HTR-8/SVneo (cell line): ENCODE data around the gene THAP4.
"Not testable (repeated sequence)": the region's sequence is repeated elsewhere in the genome, so short reads cannot be mapped to it uniquely, and the experiment has no call there.

Source experiments
- DNase-seq: peaks from one replicate; pipeline ENCODE4 v3.0.0; 2011; ENCODE audit warnings: low spot score, mixed read lengths; ENCODE audit not compliant: insufficient read length
- FAIRE-seq: peaks from 2 replicates; lab custom pipeline; 2011; peaks lifted over from hg19 to GRCh38; lab: Jason Lieb, UNC

THAP4 gene

DNA sequence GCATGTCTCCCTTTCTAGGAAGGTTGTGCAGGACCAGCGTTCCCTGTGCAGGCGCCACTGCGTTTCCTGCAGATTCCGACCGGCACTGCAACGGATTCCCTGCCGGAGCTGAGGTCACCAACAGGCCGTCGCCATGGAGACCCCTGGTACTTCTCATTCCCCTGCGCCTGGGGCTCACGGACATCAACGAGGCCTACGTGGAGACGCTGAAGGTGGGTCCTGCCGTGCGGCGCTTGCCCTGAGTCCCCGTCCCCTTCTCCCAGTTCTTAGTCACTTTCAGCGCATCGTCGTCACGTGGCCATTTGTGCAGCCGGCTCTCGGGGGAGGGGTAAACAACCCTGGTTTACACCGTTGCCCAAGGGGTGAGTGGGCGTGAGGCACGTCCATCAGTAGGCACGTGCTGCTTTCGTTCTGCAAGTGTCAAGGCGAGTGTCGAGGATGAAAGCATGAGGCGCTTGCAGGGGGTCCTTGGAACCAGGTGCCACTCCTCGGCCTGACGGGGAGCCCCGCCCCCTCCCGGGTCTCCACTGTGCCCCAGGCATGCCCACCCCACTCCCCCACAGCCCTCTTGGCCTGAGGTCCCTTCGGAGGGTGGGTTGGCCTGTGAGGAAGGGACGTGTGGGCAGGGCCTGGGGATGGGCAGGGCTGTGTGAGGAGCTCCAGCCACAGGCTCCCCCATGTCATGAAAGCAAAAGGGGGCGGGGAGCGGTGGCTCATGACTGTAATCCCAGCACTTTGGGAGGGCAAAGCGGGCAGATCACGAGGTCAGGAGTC lies 29.9 kb upstream of the THAP4 start:
- FAIRE-seq, result no peak

DNA sequence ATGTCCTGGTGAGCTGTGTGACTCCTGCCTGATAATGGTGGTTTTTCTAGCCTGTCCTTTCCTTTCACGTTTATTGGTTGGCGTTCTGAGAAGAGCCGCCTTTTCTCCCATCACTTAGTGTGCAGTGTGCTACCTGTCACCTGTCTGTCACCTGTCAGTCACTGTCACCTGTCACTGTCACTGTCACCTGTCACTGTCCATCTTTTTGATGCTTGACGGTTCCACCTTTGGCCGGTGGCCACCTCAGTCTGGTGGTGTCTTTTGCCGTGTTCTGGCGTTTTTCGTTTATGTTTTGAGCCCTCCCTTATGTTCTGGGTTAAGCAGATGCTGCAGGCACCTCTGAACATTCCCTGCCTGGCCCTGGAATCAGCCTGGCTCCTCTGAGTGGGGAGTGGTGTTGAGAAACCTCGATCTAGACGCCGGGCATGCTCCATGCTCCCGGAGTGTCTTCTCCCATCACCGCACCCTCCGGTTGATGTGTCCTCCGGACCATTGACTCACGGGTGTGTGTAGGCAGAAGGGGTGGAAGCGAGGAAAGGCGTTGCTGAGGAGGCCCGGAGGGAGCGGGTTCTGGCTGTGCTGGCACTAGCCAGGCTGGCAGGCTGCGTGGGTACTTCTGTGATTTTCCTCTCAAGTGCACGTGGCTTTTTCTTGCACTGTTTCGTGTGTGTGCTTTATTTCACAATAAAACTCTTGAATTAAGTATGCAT lies 28.9 kb upstream of the THAP4 start:
- FAIRE-seq, result no peak
- no peak for DNase-seq

More for the DNA sequence above, 29.9 kb upstream of the THAP4 start:
- DNase-seq, result no peak

DNA sequence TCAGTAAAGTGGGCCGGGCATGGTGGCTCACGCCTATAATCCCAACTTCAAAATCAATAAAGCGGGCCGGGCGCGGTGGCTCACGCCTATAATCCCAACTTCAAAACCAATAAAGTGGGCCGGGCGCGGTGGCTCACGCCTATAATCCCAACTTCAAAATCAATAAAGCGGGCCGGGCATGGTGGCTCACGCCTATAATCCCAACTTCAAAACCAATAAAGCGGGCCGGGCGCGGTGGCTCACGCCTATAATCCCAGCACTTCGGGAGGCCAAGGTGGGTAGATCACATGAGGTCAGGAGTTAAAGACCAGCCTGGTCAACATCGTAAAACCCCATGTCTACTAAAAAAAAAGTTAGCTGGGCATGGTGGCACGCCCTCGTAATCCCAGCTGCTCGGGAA lies 25.8 kb upstream of the THAP4 start:
- FAIRE-seq, DNase-seq: not testable (repeated sequence)

DNA sequence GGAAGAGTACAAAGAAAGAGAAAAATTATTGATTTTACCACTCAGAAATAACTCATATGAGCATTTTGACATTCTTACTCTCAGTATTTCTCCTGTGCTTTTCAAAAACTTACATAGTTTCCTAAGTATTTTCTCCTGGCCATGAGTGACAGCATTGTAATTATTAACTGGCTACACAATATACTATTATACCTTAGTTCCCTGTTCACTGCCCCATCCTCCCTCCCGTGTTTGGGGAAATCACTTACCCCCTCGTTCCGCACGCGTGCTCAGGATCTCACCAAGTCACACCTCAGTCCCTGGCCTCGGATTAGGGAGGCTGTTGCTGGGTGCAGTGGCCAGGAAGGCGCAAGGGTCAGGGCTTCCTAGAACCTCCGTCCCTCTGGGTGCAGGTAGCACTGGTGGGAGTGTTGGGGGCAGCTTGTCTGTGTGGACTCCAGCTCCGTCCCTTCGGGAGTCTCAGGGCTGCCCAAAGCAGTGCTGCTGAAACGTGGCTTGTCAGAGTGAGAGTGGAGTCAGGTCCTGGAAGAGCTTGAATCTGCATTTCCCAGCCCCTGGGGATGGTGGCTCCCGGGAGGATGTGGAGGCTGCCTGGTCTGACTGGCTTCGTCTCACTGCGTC lies 23.7 kb upstream of the THAP4 start:
- DNase-seq (no peak), FAIRE-seq (no peak)

DNA sequence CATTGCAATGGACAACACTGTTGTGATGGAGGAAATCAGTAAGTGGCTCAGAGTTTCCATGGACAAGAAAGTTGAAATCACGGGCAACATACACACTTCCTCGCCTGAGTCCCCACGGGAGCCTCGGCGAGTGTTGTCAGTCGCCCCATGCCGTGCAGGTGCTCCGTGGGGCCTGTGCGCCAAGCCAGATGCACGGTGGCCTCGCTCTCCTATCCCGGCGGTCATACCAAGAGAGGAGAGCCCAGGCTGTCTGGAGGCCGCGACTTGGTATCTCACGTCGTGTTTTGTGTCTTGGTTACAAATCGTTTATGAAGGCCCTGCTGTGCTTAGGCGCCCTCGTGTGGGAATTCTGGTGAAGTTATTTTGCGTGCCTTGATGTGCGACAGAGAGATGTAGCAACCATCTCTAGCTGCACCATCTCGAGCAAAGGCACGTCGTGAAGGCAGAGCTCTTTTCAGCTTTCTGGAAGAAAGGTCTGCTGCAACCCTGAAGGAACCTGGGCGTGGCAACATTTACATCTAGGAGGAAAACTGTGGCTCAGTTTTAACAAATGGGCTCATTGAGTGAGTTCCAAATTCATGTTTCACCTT lies 22.3 kb upstream of the THAP4 start:
- FAIRE-seq (peak; percentile 69), DNase-seq (peak; percentile 59)

DNA sequence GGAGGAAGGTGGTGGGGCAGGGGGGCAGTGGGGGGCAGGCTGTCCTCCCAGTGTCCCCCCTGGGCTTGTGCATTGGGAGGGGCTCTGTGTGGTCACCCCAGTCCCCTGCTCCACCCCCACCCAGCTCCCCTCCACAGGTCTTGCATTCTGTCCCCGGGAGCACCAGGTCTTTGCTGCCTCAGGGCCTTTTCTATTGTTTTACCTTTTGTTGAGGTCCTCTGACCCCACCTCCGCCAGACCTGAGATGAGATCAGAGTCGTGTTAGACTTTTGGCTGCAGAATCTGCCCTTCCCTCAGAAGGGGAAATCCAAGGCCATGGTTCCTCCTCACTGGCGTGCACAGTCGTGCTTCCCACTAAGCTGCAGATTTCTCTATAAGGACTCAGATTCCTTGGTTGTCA lies 21.3 kb upstream of the THAP4 start:
- DNase-seq, result no peak
- no peak for FAIRE-seq

DNA sequence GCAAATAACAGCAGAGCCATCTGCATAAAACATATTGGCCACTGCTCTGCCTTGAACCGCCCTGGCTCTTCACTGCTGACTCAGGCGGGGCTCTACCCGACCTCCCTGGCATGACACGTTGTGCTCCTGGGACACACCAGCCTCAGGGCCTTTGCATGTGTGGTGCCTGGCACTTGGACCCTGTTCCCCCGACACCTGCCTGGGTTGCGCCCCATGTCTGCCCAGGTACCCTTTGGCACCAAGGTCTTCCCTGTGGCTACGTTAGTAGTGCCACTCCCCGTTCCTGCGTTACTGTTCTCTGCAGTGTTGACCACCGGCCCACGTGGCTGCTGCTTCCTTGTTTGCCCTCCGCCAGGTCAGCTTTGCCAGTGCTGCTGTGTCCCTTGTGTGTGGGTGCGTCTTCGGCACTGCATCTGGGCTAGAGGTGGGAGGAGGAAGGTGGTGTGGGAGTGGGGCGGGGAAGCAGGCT lies 20.9 kb upstream of the THAP4 start:
- DNase-seq (no peak), FAIRE-seq (peak; percentile 80)

DNA sequence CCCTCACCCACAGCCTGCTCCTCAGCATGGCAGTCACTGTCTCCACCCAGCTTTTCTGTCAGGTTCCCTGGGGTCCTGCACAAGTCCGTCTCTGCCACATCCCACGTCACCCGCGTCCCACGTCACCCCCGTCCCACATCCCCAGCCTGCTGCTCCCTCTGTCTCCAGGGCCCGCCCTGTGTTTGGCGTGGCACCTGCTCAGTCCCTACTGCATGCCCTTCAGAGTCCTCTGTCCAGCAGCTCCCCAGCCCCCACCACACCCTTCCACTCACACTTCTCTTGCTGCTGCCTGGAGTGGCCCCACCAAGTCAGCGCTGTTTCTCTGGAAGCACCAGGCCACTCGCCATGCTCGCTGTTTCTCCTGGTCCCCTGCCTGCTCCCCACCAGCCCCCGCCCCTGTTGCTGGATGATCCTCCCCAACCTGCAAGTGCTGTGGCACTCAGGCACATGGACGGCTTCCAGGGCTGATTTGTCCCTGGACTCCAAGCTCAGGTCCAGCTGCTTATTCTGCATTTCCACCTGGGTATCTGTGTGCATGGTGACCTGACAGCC lies 19.3 kb upstream of the THAP4 start:
- no peak for FAIRE-seq
- no peak for DNase-seq

DNA sequence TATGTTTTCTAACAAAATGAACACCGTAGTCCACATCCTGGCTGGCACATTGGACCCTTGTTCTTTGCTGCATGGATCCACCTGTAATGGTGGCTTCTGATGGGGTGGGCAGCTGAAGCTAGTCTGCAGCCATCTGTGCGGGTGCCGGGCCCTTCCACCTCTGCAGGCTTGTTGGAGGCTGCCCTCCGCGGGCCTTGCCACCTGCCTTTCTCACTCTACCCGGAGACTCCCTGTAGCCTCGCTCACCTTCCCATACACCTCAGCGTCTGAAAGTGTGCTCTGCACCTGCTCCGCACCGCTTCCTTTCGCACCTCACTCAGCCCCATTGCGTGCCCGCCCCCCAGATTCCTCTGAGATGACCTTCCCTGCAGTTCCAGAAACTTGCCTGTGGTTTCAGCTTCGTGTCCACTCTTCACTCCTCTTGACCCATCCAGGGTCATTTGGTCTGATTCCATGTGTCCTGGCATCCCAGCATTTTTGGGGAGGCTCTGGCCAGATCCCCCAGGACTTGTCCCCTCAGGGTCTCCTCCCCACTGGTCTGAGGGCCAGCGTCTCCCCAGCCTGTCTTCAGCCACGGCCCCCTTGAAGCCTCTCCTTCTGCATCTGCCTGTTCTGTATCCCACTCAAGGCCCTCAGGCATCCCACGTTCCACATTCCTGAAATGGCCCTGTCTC lies 18.7 kb upstream of the THAP4 start:
- FAIRE-seq (no peak), DNase-seq (no peak)

DNA sequence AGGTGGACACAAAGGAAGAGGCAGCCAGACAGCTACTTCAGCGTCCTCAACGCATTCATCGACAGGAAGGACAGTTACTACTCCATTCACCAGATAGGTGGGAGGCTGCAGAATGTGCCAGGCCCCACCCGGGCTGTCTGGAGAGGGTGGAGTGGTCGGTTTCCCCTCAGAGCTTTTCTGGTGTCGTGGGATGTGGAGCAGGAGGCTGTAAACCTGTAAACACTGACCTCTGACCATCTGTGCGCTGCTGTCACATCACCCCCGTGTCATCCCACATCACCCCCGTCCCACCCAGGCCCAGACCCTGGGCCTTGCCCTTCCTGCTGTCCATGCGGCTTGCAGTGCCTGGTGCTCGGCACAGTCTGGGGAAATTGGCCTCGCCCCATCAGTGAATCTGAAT lies 17.6 kb upstream of the THAP4 start:
- FAIRE-seq (no peak), DNase-seq (no peak)

DNA sequence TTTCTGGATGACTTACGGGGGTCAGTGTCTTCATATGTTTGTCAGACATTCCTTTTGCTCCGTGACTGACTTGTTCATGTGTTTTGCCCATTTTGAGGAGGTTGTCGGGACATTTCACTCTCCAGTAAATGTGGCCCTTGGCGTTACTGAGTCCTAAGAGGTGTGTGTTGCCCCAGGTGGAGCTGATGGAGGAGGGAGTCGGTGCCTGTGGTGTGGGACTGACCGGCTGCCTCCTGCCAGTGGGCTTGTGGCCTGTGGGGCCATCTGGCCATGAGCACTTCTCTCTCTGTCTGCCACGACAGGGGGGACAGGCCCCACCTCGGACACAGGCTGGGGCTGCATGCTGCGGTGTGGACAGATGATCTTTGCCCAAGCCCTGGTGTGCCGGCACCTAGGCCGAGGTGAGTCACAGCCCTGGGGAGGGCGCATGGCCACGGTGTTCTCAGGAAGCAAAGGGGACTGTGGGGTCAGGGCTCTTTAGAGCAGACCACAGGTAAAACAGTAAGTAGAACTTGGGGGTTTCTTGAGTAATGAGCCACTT lies 16.3 kb upstream of the THAP4 start:
- FAIRE-seq, result no peak
- DNase-seq, result no peak

DNA sequence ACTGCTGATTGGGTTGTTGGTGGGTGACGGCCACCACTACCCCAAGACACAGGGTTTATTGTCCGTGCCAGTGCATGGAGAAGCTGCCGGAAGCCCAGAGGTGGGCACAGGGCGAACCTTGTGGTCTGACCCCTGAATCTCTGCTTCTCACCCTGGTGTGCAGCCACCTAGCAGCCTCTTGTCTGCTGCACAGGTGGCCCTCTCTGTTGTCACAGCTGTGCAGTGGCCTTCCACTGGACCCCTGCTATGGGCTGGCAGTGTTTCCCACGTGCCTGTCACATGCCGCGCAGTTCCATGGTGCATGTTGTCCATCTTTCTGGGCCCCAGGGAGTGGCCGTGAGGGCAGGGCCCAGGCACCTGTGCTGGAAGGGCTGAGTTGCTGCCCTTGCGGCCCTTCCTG lies 15.8 kb upstream of the THAP4 start:
- no peak for FAIRE-seq

DNA sequence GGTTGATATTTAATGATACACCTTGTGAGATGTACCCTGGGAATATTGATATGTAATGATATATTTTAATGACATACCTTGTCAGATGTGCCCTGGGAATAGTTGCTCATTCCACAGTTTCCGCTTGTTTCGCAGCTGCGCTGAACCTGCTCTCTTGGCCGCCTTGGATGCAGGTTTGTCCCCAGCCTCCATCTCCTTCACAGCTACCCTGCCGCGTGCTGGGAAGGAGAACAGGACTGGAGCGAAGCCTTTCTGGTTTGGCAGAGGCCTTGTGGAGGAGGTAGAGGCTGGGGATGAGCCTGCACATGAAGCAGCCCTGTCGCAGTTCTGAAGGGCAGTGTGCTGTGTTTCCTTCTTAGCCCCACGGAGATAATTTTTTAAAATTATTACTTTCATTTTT lies 15.2 kb upstream of the THAP4 start:
- FAIRE-seq (no peak), DNase-seq (no peak)

More for the DNA sequence above, 15.8 kb upstream of the THAP4 start:
- DNase-seq, result no peak

DNA sequence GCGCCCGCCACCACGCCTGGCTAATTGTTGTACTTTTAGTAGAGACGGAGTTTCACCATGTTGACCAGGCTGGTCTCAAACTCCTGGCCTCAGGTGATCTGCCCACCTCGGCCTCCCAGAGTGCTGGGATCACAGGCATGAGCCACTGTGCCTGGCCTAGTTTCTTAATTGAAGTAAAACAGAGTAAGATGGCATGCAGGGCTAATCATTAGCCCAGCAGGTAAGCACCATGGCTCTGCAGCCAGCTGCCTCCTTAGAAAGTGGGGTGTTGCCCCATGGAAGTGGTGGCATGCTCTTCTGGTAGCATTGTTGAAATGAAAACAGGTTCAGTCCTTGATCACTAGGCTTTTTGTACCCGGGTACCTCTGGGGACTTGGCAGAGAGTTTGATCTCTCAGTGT lies 13.0 kb upstream of the THAP4 start:
- no peak for DNase-seq
- no peak for FAIRE-seq

DNA sequence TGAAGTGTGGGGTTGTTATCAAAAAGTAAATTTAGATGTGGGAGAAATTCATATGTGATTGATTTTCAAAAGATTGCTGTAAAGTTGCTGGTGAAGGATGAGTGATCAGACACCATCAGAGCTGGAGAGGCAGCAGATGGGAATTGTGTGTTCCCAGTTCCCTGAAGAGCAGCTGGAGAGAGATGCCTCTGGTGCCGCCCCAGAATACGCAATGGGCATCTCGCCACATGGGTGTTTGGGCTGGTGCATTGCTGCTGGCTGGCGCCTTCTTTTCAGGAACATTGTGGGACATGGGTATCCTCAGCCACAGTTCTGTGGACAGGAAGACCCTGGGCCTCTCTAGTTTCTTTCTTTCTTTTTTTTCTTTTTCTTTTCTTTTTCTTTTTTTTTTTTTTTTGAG lies 12.4 kb upstream of the THAP4 start:
- no peak for FAIRE-seq
- no peak for DNase-seq

DNA sequence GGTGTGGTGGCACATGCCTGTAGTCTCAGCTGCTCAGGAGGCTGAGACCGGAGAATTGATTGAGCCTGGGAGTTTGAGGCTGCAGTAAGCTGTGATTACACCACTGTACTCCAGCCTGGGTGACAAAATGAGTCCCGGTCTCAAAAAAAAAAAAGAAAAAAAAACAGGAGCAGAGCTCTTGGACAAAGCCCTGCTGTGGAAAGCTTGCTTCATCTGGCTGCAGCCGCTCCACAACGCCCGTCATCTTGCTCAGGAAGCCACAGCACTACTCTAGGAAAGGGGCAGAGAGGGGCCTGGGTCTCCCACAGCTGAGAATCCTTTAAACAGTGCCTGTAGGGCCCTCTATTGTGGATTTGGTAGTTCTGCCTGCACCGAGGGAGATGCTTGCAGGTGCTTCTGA lies 11.5 kb upstream of the THAP4 start:
- no peak for DNase-seq
- FAIRE-seq, result no peak

DNA sequence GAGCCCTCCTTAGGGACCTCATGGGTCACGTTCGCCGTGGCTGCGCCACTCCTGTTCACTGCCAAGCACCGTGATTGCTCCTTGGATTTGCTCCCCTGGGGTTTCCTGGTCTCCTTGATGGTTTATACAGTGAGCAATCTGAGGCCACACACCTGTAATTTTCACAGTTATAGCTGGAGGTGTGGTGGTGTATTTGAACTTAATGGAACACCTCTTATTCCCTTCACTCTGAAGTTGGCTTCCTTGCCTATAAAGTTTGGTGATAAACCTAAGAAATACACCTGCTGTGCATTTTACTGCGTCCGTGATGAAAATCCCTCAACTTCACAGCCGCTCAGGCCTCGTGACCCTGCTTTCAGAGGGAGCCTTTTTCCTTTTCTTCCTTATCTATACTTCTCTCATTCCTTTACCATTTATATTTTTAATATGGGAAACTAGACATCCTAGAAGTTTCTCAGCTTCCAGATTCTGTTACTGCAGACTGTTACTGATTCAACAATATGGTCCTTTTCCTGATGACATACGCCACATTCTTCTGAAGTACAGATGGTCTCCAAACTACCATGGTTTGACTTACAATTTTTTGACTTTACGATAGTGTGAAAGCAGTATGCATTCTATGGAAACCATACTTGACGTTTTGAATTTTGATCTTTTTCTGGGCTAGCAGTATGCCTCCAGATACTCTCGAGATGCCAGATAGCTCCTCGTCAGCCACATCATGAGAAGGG lies 9.1 kb upstream of the THAP4 start:
- FAIRE-seq, result no peak
- no peak for DNase-seq

DNA sequence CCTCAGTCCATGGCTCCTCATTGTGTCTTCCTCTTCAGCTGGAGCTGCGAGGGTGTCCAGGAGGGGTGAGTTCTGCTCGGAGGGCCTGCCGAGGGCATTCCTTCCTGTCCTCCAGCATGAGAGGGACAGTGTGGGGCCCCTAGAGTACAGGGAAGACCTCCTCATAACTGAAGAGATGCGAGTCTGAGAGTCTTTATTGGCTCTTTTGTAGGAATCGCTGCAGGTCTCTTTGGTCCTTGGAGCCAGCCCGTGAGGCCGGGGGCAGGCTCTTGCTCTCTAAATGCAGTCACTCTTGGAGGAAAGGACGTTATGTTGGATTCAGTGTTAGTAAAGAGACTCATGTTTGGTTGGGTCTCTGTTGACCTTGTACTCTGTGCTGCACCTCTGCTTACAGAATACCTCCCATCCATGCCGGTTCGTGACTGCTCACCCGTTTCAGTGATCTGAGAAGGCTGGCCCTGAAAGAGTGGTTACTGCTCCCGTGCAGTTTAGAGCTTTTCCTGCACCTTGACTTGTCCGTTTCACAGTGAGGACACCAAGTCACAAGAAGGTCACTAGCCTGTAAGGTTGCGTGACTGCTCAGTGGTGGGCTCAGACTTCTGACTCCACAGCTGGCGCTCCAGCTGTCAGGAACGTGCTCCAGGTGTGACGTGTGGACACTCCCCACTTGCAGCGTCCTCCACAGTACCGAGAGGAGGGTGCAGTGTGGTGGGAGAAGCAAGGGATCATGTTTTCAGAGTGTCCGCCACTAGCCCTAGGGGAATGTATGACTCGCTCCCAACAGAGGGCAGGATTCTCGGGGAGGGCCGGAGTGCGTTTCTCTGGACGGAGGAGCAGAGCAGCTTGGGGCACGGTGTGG lies 8.3 kb upstream of the THAP4 start:
- DNase-seq (no peak), FAIRE-seq (no peak)
